Mesodermal cell (in vitro differentiated cells): ENCODE measurements around the gene HIVEP1.

Experiments
- H3K27ac ChIP-seq: 2 replicates; pipeline ENCODE4 v1.7.0; 2013; ENCODE audit warnings: mild to moderate bottlenecking, low read depth, low read length, moderate library complexity; ENCODE audit not compliant: severe bottlenecking
- H3K36me3 ChIP-seq: 2 replicates; pipeline ENCODE4 v1.7.1; 2013; ENCODE audit warnings: mild to moderate bottlenecking, low read length, moderate library complexity; ENCODE audit not compliant: control insufficient read depth, insufficient read depth
- H3K4me1 ChIP-seq: one replicate; pipeline ENCODE4 v1.7.1; 2013; ENCODE audit warnings: mild to moderate bottlenecking, low read length; ENCODE audit not compliant: insufficient read depth, control insufficient read depth, poor library complexity, severe bottlenecking
- H3K4me3 ChIP-seq: 2 replicates; pipeline ENCODE4 v1.7.0; 2013; ENCODE audit warnings: low read length, control low read depth, mild to moderate bottlenecking; ENCODE audit not compliant: insufficient read depth, poor library complexity, severe bottlenecking; ENCODE audit errors: extremely low read depth
- H3K9me3 ChIP-seq: 2 replicates; pipeline ENCODE4 v1.7.1; 2013; ENCODE audit warnings: mild to moderate bottlenecking, low read length, moderate library complexity; ENCODE audit not compliant: control insufficient read depth
- WGBS, 2 experiments: methylation state at CpG; one replicate each; pipeline ENCODE4 v1.1.5; 2013; ENCODE audit warnings: missing lambda C conversion rate in 2 of 2; ENCODE audit not compliant: insufficient coverage in 2 of 2; 5-methylcytosine and 5-hydroxymethylcytosine counted together

HIVEP1 gene

GRCh38 chr6:12068899-12069557 is 56.9 kb downstream of the HIVEP1 start:
- H3K4me1 ChIP-seq, result peaks cover 3% of the 10 kb centered on the region
- no peaks in the 10 kb centered on the region for H3K9me3 ChIP-seq
- H3K4me3 ChIP-seq, result no peak overlapping the region
- H3K36me3 ChIP-seq, result peaks cover 7% of the 10 kb centered on the region
- 79% methylated on average over 2 of the region's 6 CpGs; no CpG with 5 or more reads in 1 of the 2 experiments for WGBS, 2 experiments
- H3K27ac ChIP-seq, result no peak overlapping the region

GRCh38 chr6:12069891-12070529 is 57.9 kb downstream of the HIVEP1 start:
- Histone ChIP-seq H3K4me3 (no peak overlapping the region), H3K27ac (no peak overlapping the region), H3K36me3 (peaks cover 6% of the 10 kb centered on the region), H3K4me1 (peaks cover 3% of the 10 kb centered on the region), H3K9me3 (no peaks in the 10 kb centered on the region)
- 95 to 100% methylated on average over 6 to 8 of the region's 9 CpGs for WGBS, 2 experiments

- Histone ChIP-seq H3K36me3 (peaks cover 6% of the 10 kb centered on the region), H3K4me1 (no peaks in the 10 kb centered on the region), H3K27ac (no peak overlapping the region), H3K9me3 (no peaks in the 10 kb centered on the region), H3K4me3 (no peak overlapping the region)
- WGBS, 2 experiments, result 100% methylated on average over 1 to 2 of the region's 2 CpGs
Measured at GRCh38 chr6:12071064-12071615, 59.0 kb downstream of the HIVEP1 start.

GRCh38 chr6:12075067-12075563 is 63.0 kb downstream of the HIVEP1 start:
- no peaks in the 10 kb centered on the region for H3K9me3 ChIP-seq

GRCh38 chr6:12077021-12077710 is 65.1 kb downstream of the HIVEP1 start:
- WGBS, 2 experiments, result 86 to 92% methylated on average over 4 to 8 of the region's 9 CpGs
- Histone ChIP-seq H3K9me3 (no peaks in the 10 kb centered on the region), H3K27ac (no peak overlapping the region)

More at GRCh38 chr6:12075067-12075563, 63.0 kb downstream of the HIVEP1 start:
- Histone ChIP-seq H3K4me3 (no peak overlapping the region), H3K4me1 (no peaks in the 10 kb centered on the region), H3K36me3 (peaks cover 17% of the 10 kb centered on the region), H3K27ac (no peak overlapping the region)
- 86 to 90% methylated on average over 4 to 5 of the region's 9 CpGs for WGBS, 2 experiments

GRCh38 chr6:12078014-12078413 is 65.9 kb downstream of the HIVEP1 start:
- peaks cover 12% of the 10 kb centered on the region for H3K4me1 ChIP-seq
- 92 to 97% methylated on average over 5 of the region's 5 CpGs for WGBS, 2 experiments

More at GRCh38 chr6:12077021-12077710, 65.1 kb downstream of the HIVEP1 start:
- H3K4me3 ChIP-seq, result no peak overlapping the region
- peaks cover 12% of the 10 kb centered on the region for H3K4me1 ChIP-seq
- peaks cover 14% of the 10 kb centered on the region for H3K36me3 ChIP-seq

GRCh38 chr6:12081771-12082170 is 69.7 kb downstream of the HIVEP1 start:
- WGBS, 2 experiments, result 57 to 69% methylated on average over 2 of the region's 2 CpGs
- H3K36me3 ChIP-seq, result peaks cover 10% of the 10 kb centered on the region
- H3K4me1 ChIP-seq, result peaks cover 16% of the 10 kb centered on the region
- no peak overlapping the region for H3K4me3 ChIP-seq
- no peaks in the 10 kb centered on the region for H3K9me3 ChIP-seq
- H3K27ac ChIP-seq, result no peak overlapping the region

More at GRCh38 chr6:12078014-12078413, 65.9 kb downstream of the HIVEP1 start:
- peaks cover 14% of the 10 kb centered on the region for H3K36me3 ChIP-seq
- no peak overlapping the region for H3K27ac ChIP-seq
- H3K9me3 ChIP-seq, result no peaks in the 10 kb centered on the region
- H3K4me3 ChIP-seq, result no peak overlapping the region

GRCh38 chr6:12082368-12082767 is 70.3 kb downstream of the HIVEP1 start:
- 95% methylated on average over 3 of the region's 3 CpGs; no CpG with 5 or more reads in 1 of the 2 experiments for WGBS, 2 experiments
- peaks cover 16% of the 10 kb centered on the region for H3K4me1 ChIP-seq

GRCh38 chr6:12083302-12083701 is 71.2 kb downstream of the HIVEP1 start:
- 88 to 94% methylated on average over 1 to 2 of the region's 2 CpGs for WGBS, 2 experiments
- Histone ChIP-seq H3K9me3 (no peaks in the 10 kb centered on the region), H3K36me3 (peaks cover 1% of the 10 kb centered on the region), H3K27ac (no peak overlapping the region), H3K4me1 (peaks cover 16% of the 10 kb centered on the region), H3K4me3 (no peak overlapping the region)

More at GRCh38 chr6:12082368-12082767, 70.3 kb downstream of the HIVEP1 start:
- Histone ChIP-seq H3K36me3 (peaks cover 7% of the 10 kb centered on the region), H3K4me3 (no peak overlapping the region), H3K27ac (no peak overlapping the region), H3K9me3 (no peaks in the 10 kb centered on the region)

GRCh38 chr6:12083763-12084162 is 71.7 kb downstream of the HIVEP1 start:
- Histone ChIP-seq H3K9me3 (no peaks in the 10 kb centered on the region), H3K27ac (no peak overlapping the region), H3K4me1 (peaks cover 16% of the 10 kb centered on the region), H3K4me3 (no peak overlapping the region), H3K36me3 (no peaks in the 10 kb centered on the region)
